ENCODE data around the gene EIF4EBP3. TPM values are rescaled to one million over a fixed set of nuclear protein-coding genes. Genes with fewer than 3 reads are reported as not detected.

EIF4EBP3 gene
- total and polyA plus RNA-seq, 4 donors, result 5.4 to 37.5 (median 21.0) TPM

- H3K4me3 ChIP-seq (ENCODE audit: low read length in 2 of 2), result no peak overlapping the region
- H3K27me3 ChIP-seq (ENCODE audit: control insufficient read depth in 1 of 2, insufficient read depth in 2 of 2, low read length in 1 of 2), result no peaks in the 10 kb centered on the region
- intact Hi-C loops (cut with DNase I), result loop anchor here in 1 of 2 donors (5.0 kb wide), 2 partner anchors 92 to 143 kb away; partner anchors contain the start of genes ANKHD1 and TMCO6
- DNase-seq, result no peak
- no peaks in the 10 kb centered on the region for H3K9me3 ChIP-seq (ENCODE audit: control insufficient read depth, low read length)
- no peak for ATAC-seq (ENCODE audit: low FRiP score)
- WGBS, 2 donors, result 91 to 95% methylated on average over 7 of the region's 7 CpGs
- peaks cover 0 to 6% of the 10 kb centered on the region in 2 donors for H3K36me3 ChIP-seq (ENCODE audit: control insufficient read depth in 1 of 2, insufficient read depth in 2 of 2, low read length in 1 of 2)
- no peak overlapping the region for H3K27ac ChIP-seq (ENCODE audit: low read depth in 1 of 2, low read length in 2 of 2)
- peaks cover 0 to 4% of the 10 kb centered on the region in 2 donors for H3K4me1 ChIP-seq (ENCODE audit: control insufficient read depth in 1 of 2, insufficient read depth in 2 of 2, low read length in 2 of 2)
These were observed 2.5 kb upstream of the EIF4EBP3 start for GRCh38 chr5:140544986-140545385.

- Histone ChIP-seq H3K9me3 (ENCODE audit: control insufficient read depth, low read length) (no peaks in the 10 kb centered on the region), H3K27me3 (ENCODE audit: control insufficient read depth in 1 of 2, insufficient read depth in 2 of 2, low read length in 1 of 2) (no peaks in the 10 kb centered on the region), H3K36me3 (ENCODE audit: control insufficient read depth in 1 of 2, insufficient read depth in 2 of 2, low read length in 1 of 2) (peaks cover 0 to 9% of the 10 kb centered on the region in 2 donors), H3K4me1 (ENCODE audit: control insufficient read depth in 1 of 2, insufficient read depth in 2 of 2, low read length in 2 of 2) (peaks cover 0 to 4% of the 10 kb centered on the region in 2 donors), H3K4me3 (ENCODE audit: low read length in 2 of 2) (no peak overlapping the region), H3K27ac (ENCODE audit: low read depth in 1 of 2, low read length in 2 of 2) (no peak overlapping the region)
- ATAC-seq (ENCODE audit: low FRiP score) (no peak), DNase-seq (no peak)
- 96% methylated on average over 10 of the region's 10 CpGs for WGBS, 2 donors
- intact Hi-C loops (cut with DNase I), result loop anchor here in 1 of 2 donors (5.0 kb wide), 2 partner anchors 92 to 143 kb away; partner anchors contain the start of genes ANKHD1 and TMCO6
These were observed 1.9 kb upstream of the EIF4EBP3 start for GRCh38 chr5:140545606-140546005.

DNA sequence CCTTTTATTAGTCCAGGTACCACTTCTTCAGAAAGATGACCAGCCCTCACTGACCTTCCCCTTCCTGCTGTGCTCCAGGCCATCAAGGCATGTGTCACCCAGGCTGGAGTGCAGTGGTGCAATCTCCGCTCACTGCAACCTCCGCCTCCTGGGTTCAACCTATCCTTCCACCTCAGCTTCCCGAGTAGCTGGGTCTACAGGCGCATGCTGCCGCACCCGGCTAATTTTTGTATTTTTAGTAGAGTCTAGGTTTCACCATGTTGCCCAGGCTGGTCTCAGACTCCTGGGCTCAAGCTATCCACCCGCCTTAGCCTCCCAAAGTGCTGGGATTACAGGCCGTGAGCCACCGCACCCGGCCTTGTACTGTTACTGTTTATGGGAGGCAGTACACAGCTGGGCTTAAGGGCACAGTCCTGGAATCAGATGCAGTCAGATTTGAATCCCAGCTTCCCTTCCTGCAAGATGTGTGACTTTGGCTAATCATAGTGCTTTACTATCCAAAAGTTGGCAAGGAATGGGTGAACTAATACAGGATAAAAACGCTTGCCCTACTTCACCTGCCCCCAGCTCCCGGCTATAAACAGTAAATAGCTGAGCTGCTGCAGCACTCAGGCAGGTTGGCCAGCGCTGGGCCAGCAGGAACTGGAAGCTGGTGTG lies 483 bp upstream of the EIF4EBP3 start:
- DNase-seq (no peak), ATAC-seq (ENCODE audit: low FRiP score) (no peak)
- Histone ChIP-seq H3K27ac (ENCODE audit: low read depth in 1 of 2, low read length in 2 of 2) (peak overlapping the region in 1 of 2 donors; percentile 64), H3K4me1 (ENCODE audit: control insufficient read depth in 1 of 2, insufficient read depth in 2 of 2, low read length in 2 of 2) (peaks cover 0 to 4% of the 10 kb centered on the region in 2 donors), H3K9me3 (ENCODE audit: control insufficient read depth, low read length) (no peaks in the 10 kb centered on the region), H3K4me3 (ENCODE audit: low read length in 2 of 2) (no peak overlapping the region), H3K27me3 (ENCODE audit: control insufficient read depth in 1 of 2, insufficient read depth in 2 of 2, low read length in 1 of 2) (no peaks in the 10 kb centered on the region), H3K36me3 (ENCODE audit: control insufficient read depth in 1 of 2, insufficient read depth in 2 of 2, low read length in 1 of 2) (peaks cover 0 to 8% of the 10 kb centered on the region in 2 donors)
- intact Hi-C loops (cut with DNase I), result loop anchor here in 1 of 2 donors (1.0 to 5.0 kb wide), 3 partner anchors 14 to 145 kb away; partner anchors contain the start of genes ANKHD1 and TMCO6
- 36 to 39% methylated on average over 13 of the region's 13 CpGs for WGBS, 2 donors

DNA sequence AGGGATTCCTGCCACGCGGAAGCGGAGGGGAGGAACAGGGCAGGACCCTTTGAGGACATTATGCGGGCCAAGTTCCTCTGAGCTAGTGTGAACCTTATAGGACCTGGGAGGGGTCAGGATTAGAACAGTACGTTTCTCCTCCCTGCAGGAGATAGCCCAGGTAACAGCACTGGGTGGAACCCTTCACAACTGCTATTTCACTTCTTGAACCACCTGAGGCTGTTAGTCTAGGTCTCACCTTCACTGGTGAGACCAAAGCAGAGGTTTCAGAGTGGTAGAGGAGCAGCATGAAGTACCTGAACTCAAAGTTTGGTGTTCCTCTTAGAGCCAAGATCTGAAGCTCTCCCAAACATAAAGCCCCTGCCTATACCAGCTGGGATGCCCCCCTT lies 832 bp downstream of the EIF4EBP3 start:
- peak overlapping the region; percentile 65 to 83 for H3K27ac ChIP-seq (ENCODE audit: low read depth in 1 of 2, low read length in 2 of 2)
- peak; percentile 83 for ATAC-seq (ENCODE audit: low FRiP score)
- 0% methylated on average over 5 of the region's 5 CpGs for WGBS, 2 donors
- H3K4me1 ChIP-seq (ENCODE audit: control insufficient read depth in 1 of 2, insufficient read depth in 2 of 2, low read length in 2 of 2), result peaks cover 0 to 4% of the 10 kb centered on the region in 2 donors
- intact Hi-C loops (cut with DNase I), result loop anchor here in 1 of 2 donors (5.0 kb wide), 2 partner anchors 89 to 146 kb away; partner anchors contain the start of genes ANKHD1 and TMCO6
- no peaks in the 10 kb centered on the region for H3K27me3 ChIP-seq (ENCODE audit: control insufficient read depth in 1 of 2, insufficient read depth in 2 of 2, low read length in 1 of 2)
- DNase-seq, result no peak
- H3K4me3 ChIP-seq (ENCODE audit: low read length in 2 of 2), result no peak overlapping the region
- H3K9me3 ChIP-seq (ENCODE audit: control insufficient read depth, low read length), result no peaks in the 10 kb centered on the region
- H3K36me3 ChIP-seq (ENCODE audit: control insufficient read depth in 1 of 2, insufficient read depth in 2 of 2, low read length in 1 of 2), result peaks cover 0 to 7% of the 10 kb centered on the region in 2 donors

- ATAC-seq (ENCODE audit: low FRiP score) (no peak), DNase-seq (no peak)
- WGBS, 2 donors, result 90% methylated on average over 7 of the region's 7 CpGs
- no peak overlapping the region for H3K4me3 ChIP-seq (ENCODE audit: low read length in 2 of 2)
- H3K4me1 ChIP-seq (ENCODE audit: control insufficient read depth in 1 of 2, insufficient read depth in 2 of 2, low read length in 2 of 2), result peaks cover 0 to 4% of the 10 kb centered on the region in 2 donors
- H3K27ac ChIP-seq (ENCODE audit: low read depth in 1 of 2, low read length in 2 of 2), result peak overlapping the region; percentile 23 to 83
- H3K27me3 ChIP-seq (ENCODE audit: control insufficient read depth in 1 of 2, insufficient read depth in 2 of 2, low read length in 1 of 2), result no peaks in the 10 kb centered on the region
- no peaks in the 10 kb centered on the region for H3K9me3 ChIP-seq (ENCODE audit: control insufficient read depth, low read length)
- peaks cover 0 to 7% of the 10 kb centered on the region in 2 donors for H3K36me3 ChIP-seq (ENCODE audit: control insufficient read depth in 1 of 2, insufficient read depth in 2 of 2, low read length in 1 of 2)
- intact Hi-C loops (cut with DNase I), result loop anchor here in 1 of 2 donors (5.0 kb wide), 2 partner anchors 89 to 146 kb away; partner anchors contain the start of genes ANKHD1 and TMCO6
These were observed 1.3 kb downstream of the EIF4EBP3 start for GRCh38 chr5:140548791-140549190.

- peaks cover 0 to 4% of the 10 kb centered on the region in 2 donors for H3K4me1 ChIP-seq (ENCODE audit: control insufficient read depth in 1 of 2, insufficient read depth in 2 of 2, low read length in 2 of 2)
- peaks cover 0 to 6% of the 10 kb centered on the region in 2 donors for H3K36me3 ChIP-seq (ENCODE audit: control insufficient read depth in 1 of 2, insufficient read depth in 2 of 2, low read length in 1 of 2)
- no peaks in the 10 kb centered on the region for H3K27me3 ChIP-seq (ENCODE audit: control insufficient read depth in 1 of 2, insufficient read depth in 2 of 2, low read length in 1 of 2)
- H3K9me3 ChIP-seq (ENCODE audit: control insufficient read depth, low read length), result no peaks in the 10 kb centered on the region
- no peak overlapping the region for H3K4me3 ChIP-seq (ENCODE audit: low read length in 2 of 2)
- DNase-seq (peak in 1 of 2 donors; percentile 71), ATAC-seq (ENCODE audit: low FRiP score) (no peak)
- H3K27ac ChIP-seq (ENCODE audit: low read depth in 1 of 2, low read length in 2 of 2), result peak overlapping the region in 1 of 2 donors; percentile 83
- intact Hi-C loops (cut with DNase I), result loop anchor here in 1 of 2 donors (5.0 kb wide), 2 partner anchors 88 to 147 kb away; partner anchors contain the start of genes ANKHD1 and TMCO6
- 70 to 82% methylated on average over 3 of the region's 3 CpGs for WGBS, 2 donors
These were observed 2.0 kb downstream of the EIF4EBP3 start for GRCh38 chr5:140549237-140550144.

DNA sequence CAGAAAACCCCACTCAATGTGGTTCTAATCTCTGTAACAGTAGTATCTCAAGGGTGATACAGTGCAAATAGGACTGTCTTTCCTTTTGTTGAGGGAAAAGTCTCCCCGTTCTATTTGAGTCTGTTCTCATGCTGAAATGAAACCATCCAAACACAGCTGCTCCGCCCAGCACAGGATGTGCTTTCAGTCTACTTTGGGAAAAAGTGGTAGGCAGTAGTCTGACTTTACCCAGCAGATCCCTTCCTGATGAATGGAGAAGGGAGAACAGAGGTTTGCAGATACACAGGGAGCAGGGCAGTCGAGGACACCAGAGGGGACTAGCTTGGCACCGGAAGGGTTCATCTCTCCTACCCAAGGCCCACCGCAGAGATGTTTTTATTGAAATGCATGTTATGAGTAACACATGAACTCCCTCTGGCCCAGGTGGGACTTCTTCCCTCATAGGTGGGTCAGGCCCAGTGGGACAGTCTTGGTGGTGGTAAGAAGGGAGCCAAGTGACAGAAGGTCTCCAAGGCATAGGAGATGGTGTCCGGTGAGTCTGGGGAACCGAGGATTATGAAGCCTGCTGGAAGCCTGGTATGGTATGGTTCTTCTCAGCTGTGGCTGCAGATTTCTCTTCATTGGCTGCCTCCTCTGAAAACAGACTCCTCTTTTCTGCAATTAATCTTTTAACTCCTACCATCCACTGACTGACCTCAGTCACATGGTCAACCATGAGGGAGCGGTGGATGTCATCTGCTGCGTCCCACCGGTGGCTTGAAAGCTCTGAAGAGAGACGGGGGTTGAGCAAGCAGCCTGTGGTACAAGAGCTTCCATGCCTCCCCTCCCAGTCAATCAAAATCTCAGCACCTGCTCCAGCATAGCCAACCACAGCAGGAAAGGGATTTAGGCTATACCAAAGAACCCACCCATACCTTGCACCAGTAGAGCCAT lies 3.0 kb downstream of the EIF4EBP3 start:
- Histone ChIP-seq H3K36me3 (ENCODE audit: control insufficient read depth in 1 of 2, insufficient read depth in 2 of 2, low read length in 1 of 2) (peaks cover 0 to 6% of the 10 kb centered on the region in 2 donors), H3K4me3 (ENCODE audit: low read length in 2 of 2) (no peak overlapping the region), H3K4me1 (ENCODE audit: control insufficient read depth in 1 of 2, insufficient read depth in 2 of 2, low read length in 2 of 2) (peaks cover 0 to 4% of the 10 kb centered on the region in 2 donors), H3K27me3 (ENCODE audit: control insufficient read depth in 1 of 2, insufficient read depth in 2 of 2, low read length in 1 of 2) (no peaks in the 10 kb centered on the region), H3K9me3 (ENCODE audit: control insufficient read depth, low read length) (no peaks in the 10 kb centered on the region), H3K27ac (ENCODE audit: low read depth in 1 of 2, low read length in 2 of 2) (no peak overlapping the region)
- ATAC-seq (ENCODE audit: low FRiP score) (no peak), DNase-seq (no peak)
- 89 to 91% methylated on average over 11 of the region's 11 CpGs for WGBS, 2 donors
- intact Hi-C loops (cut with DNase I), result no loop called here

All from aorta (tissue), 5 donors.